GM21381 (cell line): Measurements from ENCODE around the gene KLHL7.
"Not testable (repeated sequence)": the region's sequence is repeated elsewhere in the genome, so short reads cannot be mapped to it uniquely, and the experiment has no call there.

Source experiments
- ATAC-seq: cut with Tn5 transposase; IDR thresholded peaks from one replicate; pipeline ENCODE4 v1.9.1; 2021; ENCODE audit warnings: mild to moderate bottlenecking, moderate library complexity; ENCODE audit not compliant: unreplicated experiment

The KLHL7 gene

GRCh38 chr7:23212395-23212794 is 106.8 kb downstream of the KLHL7 start:
- ATAC-seq, result no peak

DNA sequence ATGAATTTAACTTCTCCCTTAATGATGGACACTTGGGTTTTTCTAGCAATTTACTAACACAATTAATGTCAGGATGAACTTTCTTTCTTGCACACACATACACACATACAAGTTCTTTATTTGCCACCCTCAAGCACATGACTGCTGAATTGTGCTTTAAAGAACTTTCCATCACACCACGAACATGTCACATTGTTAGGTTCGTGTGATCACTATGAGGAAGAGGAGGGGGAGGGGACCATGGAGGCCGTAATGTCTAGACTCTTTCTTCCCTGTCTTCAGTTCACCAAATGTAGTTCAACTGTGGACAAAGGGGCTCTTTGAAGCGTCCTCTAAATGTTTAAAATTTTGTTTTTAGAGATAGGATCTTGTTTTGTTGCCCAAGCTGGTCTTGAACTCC is 107.3 kb downstream of the KLHL7 start:
- ATAC-seq, result no peak

- ATAC-seq, result no peak
Observed at GRCh38 chr7:23213755-23214154, 108.2 kb downstream of the KLHL7 start.

GRCh38 chr7:23214423-23214822 is 108.8 kb downstream of the KLHL7 start:
- ATAC-seq, result no peak

DNA sequence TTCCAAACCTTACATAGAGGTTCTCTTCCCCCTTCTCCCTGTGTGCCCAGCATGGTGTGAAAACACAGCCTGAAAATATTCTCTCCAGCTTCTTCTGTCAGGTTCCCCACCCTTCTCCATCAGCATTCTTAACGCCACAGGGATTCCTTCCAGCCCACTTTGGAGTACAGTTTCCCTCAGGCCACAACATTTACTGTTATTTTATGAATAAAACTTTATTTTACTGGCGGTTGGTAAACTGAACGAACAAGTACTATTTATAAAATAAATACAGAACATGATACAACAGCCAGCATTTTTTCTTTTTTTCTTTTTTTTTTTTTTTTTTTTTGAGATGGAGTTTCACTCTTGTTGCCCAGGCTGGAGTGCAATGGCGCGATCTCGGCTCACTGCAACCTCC is 109.4 kb downstream of the KLHL7 start:
- no peak for ATAC-seq

GRCh38 chr7:23216021-23216420 is 110.4 kb downstream of the KLHL7 start:
- no peak for ATAC-seq

- no peak for ATAC-seq
Observed at GRCh38 chr7:23218196-23218595, 112.6 kb downstream of the KLHL7 start.

- no peak for ATAC-seq
Observed at GRCh38 chr7:23220690-23221305, 115.2 kb downstream of the KLHL7 start.

DNA sequence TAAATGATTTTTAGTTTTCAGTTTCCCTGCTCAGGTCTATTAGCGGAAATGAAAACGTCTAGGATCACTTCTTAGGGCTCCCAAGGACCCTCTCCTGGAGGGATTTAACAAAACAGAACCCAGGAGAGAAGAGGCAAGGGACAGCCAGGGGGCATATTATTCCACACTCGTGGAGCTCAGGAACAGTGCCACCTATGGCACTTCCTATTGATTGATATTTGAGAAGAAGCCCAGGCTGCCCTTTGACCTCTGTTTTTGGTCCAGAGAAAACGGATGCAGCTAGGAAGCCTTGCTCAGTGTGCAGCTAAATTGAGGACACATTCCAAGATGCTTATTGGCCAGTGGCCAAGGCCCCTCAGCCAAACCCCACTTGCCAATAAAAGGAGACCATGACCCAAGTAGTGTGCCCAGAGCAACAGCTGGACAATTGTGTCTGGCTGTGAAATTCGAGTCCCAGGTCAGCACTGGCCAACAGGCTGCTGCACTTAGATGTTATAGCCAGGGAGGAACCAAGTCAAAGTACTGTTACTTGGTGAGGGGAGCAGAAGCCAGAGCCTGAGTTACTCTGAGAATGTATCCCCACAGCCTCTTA is 117.0 kb downstream of the KLHL7 start:
- no peak for ATAC-seq

DNA sequence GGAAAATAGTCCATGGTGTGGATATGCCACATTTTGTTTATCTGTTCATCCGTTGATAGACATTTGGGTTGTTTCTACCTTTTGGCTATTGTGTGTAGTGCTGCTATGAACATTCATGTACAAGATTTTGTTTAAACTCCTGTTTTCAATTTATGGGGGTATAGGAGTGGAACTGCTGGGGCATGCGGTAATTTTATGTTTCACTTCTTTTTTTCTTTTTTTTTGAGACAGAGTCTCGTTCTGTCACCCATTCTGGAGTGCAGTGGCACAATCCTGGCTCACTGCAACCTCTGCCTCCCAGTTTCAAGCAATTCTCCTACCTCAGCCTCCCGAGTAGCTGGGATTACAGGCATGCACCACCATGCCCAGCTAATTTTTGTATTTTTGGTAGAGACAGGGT is 118.8 kb downstream of the KLHL7 start:
- ATAC-seq, result not testable (repeated sequence)

DNA sequence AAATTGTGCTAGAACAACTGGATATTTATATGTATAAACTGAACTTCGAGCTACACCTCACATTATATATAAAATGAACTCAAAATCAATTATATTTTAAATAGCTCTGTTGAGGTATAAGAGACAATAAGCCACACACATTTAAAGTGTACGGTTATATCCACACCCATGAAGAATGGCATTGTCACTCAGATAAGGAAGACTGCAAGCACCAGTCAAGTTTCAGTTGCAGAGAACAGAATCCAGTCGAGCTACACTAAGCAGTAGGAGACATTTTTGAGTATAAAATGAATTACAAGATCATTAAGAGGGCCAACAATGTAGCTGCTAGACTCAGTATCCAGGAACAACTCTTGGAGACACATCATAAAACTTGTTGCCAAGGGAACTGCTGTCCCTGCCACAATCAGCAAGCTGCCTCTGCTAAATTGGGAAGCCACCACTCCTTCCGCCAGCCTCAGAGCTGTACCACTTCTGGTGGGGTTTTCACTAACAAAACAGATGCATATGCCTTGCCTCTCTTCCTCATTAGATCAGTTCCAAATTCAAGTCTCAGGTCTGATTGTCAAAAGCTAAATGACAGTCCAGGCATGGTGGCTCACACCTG is 121.4 kb downstream of the KLHL7 start:
- no peak for ATAC-seq
